HG03103 (cell line): ENCODE results near the gene GAL3ST1.
"Not testable (repeated sequence)": the region's sequence is repeated elsewhere in the genome, so short reads cannot be mapped to it uniquely, and the experiment has no call there.

Experiments used
- ATAC-seq: cut with Tn5 transposase; IDR thresholded peaks from one replicate; pipeline ENCODE4 v1.9.1; 2021; ENCODE audit warnings: low read depth; ENCODE audit not compliant: unreplicated experiment

The GAL3ST1 gene

DNA sequence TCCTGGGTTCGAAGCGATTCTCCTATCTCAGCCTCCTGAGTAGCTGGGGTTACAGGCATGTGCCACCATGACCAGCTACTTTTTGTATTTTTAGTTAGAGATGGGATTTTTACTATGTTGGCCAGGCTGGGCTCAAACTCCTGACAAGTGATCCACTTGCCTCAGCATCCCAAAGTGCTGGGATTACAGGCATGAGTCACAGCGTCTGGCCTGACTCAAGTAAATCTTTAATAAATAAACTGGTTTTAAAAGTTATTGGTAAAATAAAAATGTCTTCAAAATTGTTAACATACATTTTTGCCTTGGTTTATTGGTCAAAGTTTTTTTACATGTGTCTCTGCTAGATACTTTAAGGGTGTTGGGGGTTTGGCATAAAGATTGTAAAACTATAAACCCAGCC lies 24.5 kb upstream of the GAL3ST1 start:
- no peak for ATAC-seq

- no peak for ATAC-seq
These were observed 22.4 kb upstream of the GAL3ST1 start for GRCh38 chr22:30596886-30597285.

GRCh38 chr22:30596199-30596598 lies 21.7 kb upstream of the GAL3ST1 start:
- ATAC-seq, result no peak

DNA sequence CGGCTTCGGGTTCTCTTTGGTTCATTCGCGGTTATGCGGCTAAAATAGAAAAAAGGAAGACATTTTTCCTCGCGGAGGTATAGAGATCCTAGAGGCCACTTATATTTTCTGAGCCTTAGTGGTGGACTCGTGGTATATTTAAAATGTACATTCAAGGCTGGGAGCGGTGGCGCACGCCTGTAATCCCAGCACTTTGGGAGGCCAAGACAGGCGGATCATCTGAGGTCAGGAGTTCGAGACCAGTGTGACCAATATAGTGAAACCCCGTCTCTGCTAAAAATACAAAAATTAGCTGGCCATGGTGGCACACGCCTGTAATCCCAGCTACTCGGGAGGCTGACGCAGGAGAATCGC lies 17.9 kb upstream of the GAL3ST1 start:
- not testable (repeated sequence) for ATAC-seq

DNA sequence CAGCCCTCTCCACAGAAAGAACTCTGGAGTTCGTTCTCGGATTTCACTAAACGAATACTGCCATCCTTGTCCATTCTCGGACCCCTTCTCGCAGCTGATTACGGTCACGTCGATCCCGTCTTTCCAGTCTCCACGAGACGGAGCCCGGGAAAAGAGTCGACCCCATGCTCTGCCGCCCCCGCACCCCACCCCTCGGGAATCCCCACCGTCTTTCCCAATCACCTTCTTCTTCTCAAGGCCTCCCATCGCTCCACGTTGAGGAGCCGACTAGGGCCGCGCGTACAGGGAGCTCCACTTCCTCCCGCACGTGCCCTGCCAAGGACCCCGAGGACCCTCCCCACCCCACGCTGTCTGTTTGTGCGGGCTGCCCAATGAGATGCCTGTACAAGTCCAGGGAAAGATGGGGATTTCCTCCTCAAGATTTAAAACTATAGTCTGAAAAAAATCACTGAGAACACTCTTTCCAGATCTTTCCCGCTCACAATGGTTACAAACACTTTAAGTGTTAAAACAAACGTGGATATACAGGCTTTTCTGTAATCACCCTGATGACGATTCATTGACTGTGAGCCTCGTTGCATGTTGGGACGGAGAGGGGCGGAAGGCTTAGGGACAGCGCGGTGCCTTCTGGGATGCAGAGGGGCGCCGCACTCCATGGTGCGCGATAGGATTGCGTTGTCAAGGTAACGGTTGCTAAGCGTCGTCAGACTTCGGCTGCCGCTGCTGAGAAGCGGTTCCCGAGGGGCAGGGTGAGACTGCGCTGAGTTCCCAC lies 17.3 kb upstream of the GAL3ST1 start, which contains the start of gene PES1:
PES1 (minus strand) TSS at position 323 of the 772 bp plus-strand sequence; CDS start at position 246, 77 bp downstream.
- peak; percentile 90 for ATAC-seq

DNA sequence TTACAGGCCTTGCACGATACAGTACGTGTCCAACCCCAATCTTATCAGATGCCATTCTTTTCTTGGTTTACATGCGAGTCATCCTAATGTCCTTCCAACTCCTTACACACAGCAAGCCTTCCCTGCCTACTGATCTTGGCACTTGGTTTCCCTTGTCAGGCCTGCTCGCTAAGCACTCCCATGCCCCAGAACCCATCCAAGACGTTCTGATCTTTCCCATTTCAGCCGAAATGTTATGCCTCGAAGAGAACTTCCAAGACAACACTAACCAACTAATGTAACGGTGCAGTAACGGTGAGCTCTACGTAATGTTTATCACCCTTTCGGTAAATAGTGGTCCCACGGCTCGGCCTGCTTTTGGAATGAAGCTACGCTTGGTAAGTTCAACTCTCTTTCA lies 16.7 kb upstream of the GAL3ST1 start:
- ATAC-seq, result no peak

DNA sequence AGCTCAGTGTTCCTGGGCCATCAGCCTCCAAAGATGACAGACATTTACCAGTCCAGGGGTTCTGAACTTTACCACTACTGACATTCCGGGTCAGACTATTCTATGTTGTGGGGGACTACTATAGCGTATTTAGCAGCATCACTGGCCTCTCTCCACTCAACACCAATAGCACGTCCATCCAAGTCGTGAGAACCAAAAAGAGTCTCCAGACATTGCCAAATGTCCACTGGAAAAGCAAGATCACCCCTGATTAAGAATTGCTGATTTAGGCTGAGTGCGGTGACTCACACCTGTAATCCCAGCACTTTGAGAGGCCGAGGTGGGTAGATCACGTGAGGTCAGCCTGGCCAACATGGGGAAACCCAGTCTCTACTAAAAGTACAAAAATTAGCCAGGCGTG lies 11.9 kb upstream of the GAL3ST1 start:
- ATAC-seq, result no peak

GRCh38 chr22:30584441-30584840 lies 10.0 kb upstream of the GAL3ST1 start:
- no peak for ATAC-seq

DNA sequence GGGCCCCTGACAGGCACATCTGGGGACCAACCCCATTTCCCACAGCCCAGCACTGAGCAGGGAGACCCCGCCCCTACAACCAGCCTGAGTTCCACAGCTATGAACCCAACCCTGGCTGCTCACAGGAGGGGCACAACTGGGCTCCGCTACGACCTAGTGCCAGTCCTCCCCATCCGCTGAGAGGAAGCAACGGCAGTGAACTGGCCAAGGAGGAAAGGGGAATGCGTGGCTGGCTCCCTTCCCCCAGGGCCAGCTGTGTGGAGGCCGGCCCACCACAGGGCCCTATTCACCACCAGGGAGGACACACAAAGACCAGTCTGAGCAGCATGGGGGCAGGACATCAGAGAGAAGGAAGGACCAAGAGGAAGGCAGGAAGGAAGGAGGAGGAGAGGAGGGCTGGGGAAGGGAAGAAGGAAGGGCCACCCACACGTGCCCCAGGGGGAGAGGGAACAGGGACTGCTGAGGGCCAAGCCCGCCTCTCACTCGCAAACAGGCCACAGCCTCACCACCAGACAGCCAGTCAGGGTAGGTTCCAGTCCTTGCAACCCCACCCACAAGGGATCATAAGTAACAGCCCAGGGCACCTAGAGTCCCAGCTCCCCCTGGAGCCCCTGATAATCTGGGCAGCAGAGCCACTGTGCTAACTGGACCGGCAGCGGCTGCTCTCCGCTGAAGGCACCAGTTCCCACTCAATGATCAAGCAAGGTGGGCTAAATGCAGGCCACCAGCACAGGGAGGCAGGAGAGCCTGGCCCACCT lies 8.5 kb upstream of the GAL3ST1 start:
- no peak for ATAC-seq

GRCh38 chr22:30582051-30582450 lies 7.6 kb upstream of the GAL3ST1 start:
- ATAC-seq, result no peak

DNA sequence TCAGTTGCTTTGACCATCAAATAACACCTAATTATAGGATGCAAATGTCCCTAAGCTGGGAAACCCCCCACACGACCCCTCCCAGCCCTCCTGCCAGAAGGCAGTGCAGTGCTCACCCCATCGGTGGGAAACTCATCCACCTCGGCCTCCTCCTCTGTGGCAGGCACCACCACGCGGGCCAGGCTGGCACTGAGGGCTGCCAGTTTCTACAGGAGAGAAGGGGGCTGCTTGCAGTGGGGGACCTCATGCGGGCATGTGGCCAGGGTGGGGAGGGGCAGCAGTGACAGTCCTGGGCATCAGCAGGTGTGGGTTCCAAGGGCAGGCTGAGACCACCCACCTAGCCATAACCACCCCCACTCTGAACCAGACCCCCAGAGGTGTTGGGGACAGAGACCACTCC lies 6.4 kb upstream of the GAL3ST1 start:
- no peak for ATAC-seq

- no peak for ATAC-seq
These were observed 4.0 kb upstream of the GAL3ST1 start for GRCh38 chr22:30578481-30578880.

DNA sequence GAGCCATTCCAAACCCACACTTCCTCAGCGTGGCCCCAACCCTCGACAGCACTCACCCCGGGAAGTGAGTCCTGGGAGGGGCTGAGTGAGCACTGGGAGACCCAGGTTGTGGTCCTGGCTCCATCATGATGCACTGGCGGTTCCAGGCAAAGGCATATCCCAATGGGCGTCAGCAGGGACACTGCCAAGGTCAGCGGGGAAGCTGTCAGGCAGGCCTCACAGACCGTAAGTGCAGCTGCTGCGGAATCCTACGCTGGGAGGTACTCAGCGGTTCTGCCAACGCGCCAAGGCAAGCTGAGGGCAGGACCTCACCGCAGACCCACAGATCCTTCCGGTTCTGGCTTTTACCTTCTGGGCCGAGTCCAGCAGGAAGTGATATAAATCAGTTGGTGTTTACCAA lies 1.4 kb upstream of the GAL3ST1 start:
- ATAC-seq, result no peak

GRCh38 chr22:30574997-30575671 lies 669 bp upstream of the GAL3ST1 start:
- no peak for ATAC-seq

DNA sequence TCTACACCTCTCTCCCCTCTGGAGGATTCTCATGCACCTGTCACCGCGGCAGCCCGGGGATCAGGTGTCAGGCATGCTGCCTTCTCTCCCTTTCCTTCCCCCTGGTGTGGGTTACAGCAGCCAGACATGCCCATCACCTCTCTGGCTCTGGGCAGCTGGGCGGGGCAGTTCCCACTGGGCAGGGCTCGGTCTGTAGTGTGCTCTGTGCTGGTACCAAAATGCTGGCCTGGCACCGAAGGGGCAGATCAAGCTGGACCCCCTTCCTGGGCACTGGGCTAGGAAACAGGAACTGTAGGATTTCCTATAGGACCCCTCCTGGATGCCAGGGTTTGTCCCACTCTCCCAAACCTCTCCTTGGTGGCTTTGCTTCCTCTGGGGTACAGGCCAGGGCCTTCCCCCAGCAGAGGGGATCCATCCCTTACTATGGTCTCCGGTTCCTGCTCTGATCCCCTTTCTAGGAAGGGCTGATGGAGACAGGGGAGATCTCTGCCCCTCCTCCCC lies 821 bp downstream of the GAL3ST1 start:
- ATAC-seq, result no peak

GRCh38 chr22:30572840-30573593 lies 1.4 kb downstream of the GAL3ST1 start:
- no peak for ATAC-seq

DNA sequence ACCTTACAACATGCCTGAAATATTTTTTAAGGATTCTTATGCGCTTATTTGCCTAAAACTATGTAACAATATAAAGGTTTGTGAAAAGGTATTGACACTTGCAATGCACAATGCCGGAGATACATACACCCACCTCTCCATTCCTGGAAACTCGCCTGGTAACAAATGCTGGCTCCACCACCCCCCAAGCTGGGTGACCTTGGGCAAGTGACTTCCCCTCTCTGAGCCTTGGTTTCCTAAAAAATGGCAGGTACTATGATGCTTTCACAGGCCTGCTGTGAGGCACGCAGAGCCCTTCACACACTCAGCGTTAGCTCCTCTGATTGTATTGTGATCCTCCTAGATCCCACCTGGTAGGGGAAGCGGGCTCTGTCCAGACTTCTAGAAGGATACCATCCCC lies 2.3 kb downstream of the GAL3ST1 start:
- ATAC-seq, result no peak

- no peak for ATAC-seq
These were observed 4.7 kb downstream of the GAL3ST1 start for GRCh38 chr22:30569674-30570202.

- no peak for ATAC-seq
These were observed 6.2 kb downstream of the GAL3ST1 start for GRCh38 chr22:30568137-30568805.

DNA sequence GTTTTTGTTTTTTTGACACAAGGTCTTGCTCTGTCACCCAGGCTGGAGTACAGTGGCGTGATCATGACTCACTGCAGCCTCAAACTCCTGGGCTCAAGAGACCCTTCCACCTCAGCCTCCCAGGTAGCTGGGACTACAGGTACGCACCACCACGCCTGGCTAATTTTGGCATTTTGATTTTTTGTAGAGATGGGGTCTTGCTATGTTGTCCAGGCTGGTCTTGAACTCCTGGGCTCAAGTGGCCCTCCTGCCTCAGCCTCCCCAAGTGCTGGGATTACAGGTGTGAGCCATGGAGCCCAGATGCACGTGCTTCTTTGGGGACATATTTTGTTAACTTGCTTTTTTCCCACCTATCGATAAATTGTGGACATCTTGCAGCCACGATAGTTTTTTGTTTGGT lies 7.2 kb downstream of the GAL3ST1 start:
- not testable (repeated sequence) for ATAC-seq
